K562 treated with DMSO at 1 percent for 12 hours (cell line): ENCODE measurements around the gene TBX22. TPM values are rescaled to one million over a fixed set of nuclear protein-coding genes. Genes with fewer than 3 reads are reported as not detected.

Experiments
- total RNA-seq: library from RNA; unstranded; fragments of 300-600 nt; gene quantifications from 2 replicates; pipeline ENCODE4 v1.2.3, GENCODE V29; 2022; ENCODE audit not compliant: insufficient read depth

Gene TBX22
- total RNA-seq: not detected in 2 replicates

GRCh38 chrX:80014141-80014940 lies at the start of gene TBX22:
TSS of gene TBX22 (plus strand) at chrX:80014753. CDS start at chrX:80022270, 7,517 bp downstream.

